Pancreas (tissue), 10 donors: ENCODE measurements around the gene NLRC3. TPM values are rescaled to one million over a fixed set of nuclear protein-coding genes. Genes with fewer than 3 reads are reported as not detected.

ENCODE experiments used
- ATAC-seq, 4 donors: fragments of 200-7000 bp; cut with Tn5 transposase; one replicate each; pipeline versions ENCODE4 v1.8.0 to v1.9.1; 2020; ENCODE audit warnings: mild to moderate bottlenecking in 4 of 4, moderate library complexity in 4 of 4
- DNase-seq, 6 donors: peaks; one replicate each; pipeline ENCODE4 v3.0.0-alpha.2; 2020
- FAIRE-seq: peaks from 2 replicates; lab custom pipeline; 2012; peaks lifted over from hg19 to GRCh38; lab: Jason Lieb, UNC
- H3K27ac ChIP-seq, 4 donors: fragments of 200-600 bp; sonication (generic); 1 replicate in 3 of 4; 2 replicates in 1 of 4; pipeline versions ENCODE4 v1.5.0 to v1.8.0; 2020
- H3K27me3 ChIP-seq, 4 donors: fragments of 200-600 bp; one replicate each; pipeline ENCODE4 v1.8.0; 2021
- H3K36me3 ChIP-seq, 3 donors: fragments of 200-600 bp; sonication (generic) in 1 of 3; one replicate each; pipeline versions ENCODE4 v1.5.0 to v1.8.0; 2020 to 2021
- H3K4me1 ChIP-seq, 3 donors: fragments of 200-600 bp; one replicate each; pipeline ENCODE4 v1.8.0; 2021
- H3K4me3 ChIP-seq, 4 donors: fragments of 200-600 bp; sonication (generic) in 2 of 4; one replicate each; pipeline versions ENCODE4 v1.5.0 to v1.8.0; 2020 to 2021
- H3K9me3 ChIP-seq, 4 donors: fragments of 200-600 bp; one replicate each; pipeline ENCODE4 v1.8.0; 2021
- WGBS, 2 donors: extraction: QIAGEN DNeasy Blood & Tissue Kit; methylation state at CpG; one replicate each; pipeline ENCODE4 v1.1.7; 2013; 5-methylcytosine and 5-hydroxymethylcytosine counted together
- intact Hi-C, 3 donors: fragments of 100-400 bp; cut with DNase I; formaldehyde crosslinking; loops; one replicate each; pipeline versions ENCODE4 v1.11.1 to v1.14.2; 2022
- polyA plus RNA-seq, 2 donors: library from polyadenylated mRNA; stranded (reverse); fragments of 200-250 nt; gene quantifications; one replicate each; pipeline ENCODE4 v1.2.3, GENCODE V29; 2013
- total RNA-seq, 6 donors: library from RNA; stranded (reverse); fragmentation: NEBNext Ultra II Directional in 4 of 6; extraction: Animal tissue kit (Norgen Biotek cat#: 25700) in 4 of 6; gene quantifications; one replicate each; pipeline versions ENCODE4 v1.2.1 to v1.2.4, GENCODE V29; 2021 to 2023
- TF ChIP-seq, protein P1 (sequence below), 4 donors: fragments of 200-600 bp; sonication (generic) in 3 of 4; IDR thresholded peaks; one replicate each; pipeline versions ENCODE4 v1.5.0 to v1.8.0; 2021; ENCODE audit warnings: antibody characterized with exemption in 4 of 4
- donor health status: healthy with polysubstance abuse.
- donor health status: DM: no; HTN: no; CAD: no; lungs with moderate emphysema.
- donor health status: DM: no; HTN: no; CAD: no.
- donor health status: control.
- donor health status: control.
- donor health status: Bipolar disorder and iron deficiency.
- donor health status: DM: yes; HTN: yes; CAD: no.
- donor health status: DM: no; HTN: no; CAD: no.
- donor health status: DM: no; HTN: no; CAD: no.
- donor health status: DM: yes; HTN: yes; CAD: no.

The NLRC3 gene
- total and polyA plus RNA-seq, 8 donors: 0.12 to 0.87 (median 0.44) TPM

DNA sequence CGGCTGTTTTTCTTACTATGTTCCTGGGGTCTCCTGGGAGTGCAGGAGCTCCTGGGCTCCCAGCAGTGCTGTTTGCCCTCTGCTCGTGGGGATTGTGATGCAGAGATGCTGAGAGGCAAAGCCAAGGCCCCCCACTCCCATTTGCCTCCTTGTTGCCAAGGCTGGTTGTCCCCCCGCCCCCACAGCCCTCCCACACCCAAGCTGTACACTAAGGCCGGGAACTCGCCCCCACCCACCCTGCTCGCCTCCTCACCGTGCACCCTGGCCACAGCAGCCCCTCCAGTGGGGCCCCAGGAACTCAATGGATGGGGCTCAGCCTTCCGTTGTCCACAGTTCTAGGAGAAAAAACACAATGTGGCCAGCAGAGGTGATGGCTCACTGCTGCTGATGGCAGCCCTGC lies 10.2 kb downstream of the NLRC3 start:
- DNase-seq: no peak
- H3K27ac ChIP-seq: no peak overlapping the region
- no peak overlapping the region for H3K4me3 ChIP-seq
- H3K27me3 ChIP-seq: no peaks in the 10 kb centered on the region
- no peaks in the 10 kb centered on the region for H3K4me1 ChIP-seq
- H3K36me3 ChIP-seq: no peaks in the 10 kb centered on the region
- WGBS, 2 donors: 63 to 74% methylated on average over 6 to 8 of the region's 8 CpGs
- no peak for ATAC-seq
- TF ChIP-seq, protein P1, sequence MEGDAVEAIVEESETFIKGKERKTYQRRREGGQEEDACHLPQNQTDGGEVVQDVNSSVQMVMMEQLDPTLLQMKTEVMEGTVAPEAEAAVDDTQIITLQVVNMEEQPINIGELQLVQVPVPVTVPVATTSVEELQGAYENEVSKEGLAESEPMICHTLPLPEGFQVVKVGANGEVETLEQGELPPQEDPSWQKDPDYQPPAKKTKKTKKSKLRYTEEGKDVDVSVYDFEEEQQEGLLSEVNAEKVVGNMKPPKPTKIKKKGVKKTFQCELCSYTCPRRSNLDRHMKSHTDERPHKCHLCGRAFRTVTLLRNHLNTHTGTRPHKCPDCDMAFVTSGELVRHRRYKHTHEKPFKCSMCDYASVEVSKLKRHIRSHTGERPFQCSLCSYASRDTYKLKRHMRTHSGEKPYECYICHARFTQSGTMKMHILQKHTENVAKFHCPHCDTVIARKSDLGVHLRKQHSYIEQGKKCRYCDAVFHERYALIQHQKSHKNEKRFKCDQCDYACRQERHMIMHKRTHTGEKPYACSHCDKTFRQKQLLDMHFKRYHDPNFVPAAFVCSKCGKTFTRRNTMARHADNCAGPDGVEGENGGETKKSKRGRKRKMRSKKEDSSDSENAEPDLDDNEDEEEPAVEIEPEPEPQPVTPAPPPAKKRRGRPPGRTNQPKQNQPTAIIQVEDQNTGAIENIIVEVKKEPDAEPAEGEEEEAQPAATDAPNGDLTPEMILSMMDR (IDR thresholded peaks at IDR 0.05): no peak
- H3K9me3 ChIP-seq: no peaks in the 10 kb centered on the region
- intact Hi-C loops: no loop called here
- FAIRE-seq: no peak

DNA sequence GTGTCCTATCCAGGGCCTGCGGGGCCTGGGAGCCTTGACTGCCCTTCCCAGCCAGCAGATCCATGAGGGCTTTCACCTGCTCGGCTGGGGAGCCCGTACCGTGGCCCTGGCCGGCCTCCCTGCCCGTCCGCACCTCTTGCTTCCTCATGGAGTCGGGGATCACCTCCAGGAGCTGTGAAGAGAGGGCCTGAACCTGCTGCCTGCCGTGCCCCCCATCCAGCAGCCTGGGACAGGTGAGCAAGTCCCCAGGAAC lies 12.4 kb downstream of the NLRC3 start:
- no peak overlapping the region for H3K27ac ChIP-seq
- no peak for ATAC-seq
- H3K4me1 ChIP-seq: no peaks in the 10 kb centered on the region
- no peaks in the 10 kb centered on the region for H3K27me3 ChIP-seq
- no peak for FAIRE-seq
- no peaks in the 10 kb centered on the region for H3K9me3 ChIP-seq
- no peak overlapping the region for H3K4me3 ChIP-seq
- intact Hi-C loops: no loop called here
- 86 to 89% methylated on average over 9 of the region's 9 CpGs for WGBS, 2 donors
- DNase-seq: peak in 1 of 6 donors; percentile 44
- TF ChIP-seq, protein P1 (IDR thresholded peaks at IDR 0.05): no peak
- no peaks in the 10 kb centered on the region for H3K36me3 ChIP-seq

DNA sequence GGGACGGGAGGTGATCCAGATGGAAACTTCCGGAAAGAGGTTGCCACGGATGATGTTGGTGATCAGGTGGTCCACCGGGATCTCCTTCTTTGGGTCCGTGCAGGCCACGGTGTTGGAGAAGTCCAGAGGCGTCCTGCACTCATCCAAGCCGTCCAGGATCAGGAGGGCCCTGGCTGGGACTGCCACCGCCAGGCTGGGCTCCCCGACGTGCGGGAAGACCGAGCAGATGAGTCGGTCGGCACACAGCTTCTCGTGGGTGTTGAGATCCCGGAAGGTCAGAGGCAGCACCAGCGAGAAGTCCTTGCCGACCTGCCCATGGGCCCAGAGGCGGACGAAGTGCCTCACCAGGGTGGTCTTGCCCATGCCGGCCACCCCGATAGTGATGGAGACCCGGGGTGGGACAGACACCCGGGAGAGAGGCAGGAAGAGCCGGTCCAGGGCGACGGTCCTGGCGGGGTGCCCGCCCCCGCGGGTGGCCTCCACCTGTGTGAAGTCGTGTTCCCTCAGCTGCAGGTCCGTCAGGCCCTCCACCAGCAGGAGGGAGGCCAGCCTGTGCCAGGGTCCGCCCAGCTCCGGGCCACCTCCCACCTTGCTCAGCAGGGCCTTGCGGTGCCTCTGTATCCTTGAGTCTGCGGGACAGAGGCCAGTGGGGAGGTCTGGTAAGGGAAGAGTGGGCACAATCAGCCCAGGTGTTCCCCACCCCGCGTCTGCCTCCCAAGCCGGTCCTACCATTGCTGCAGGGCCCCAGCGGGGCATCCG lies 12.9 kb downstream of the NLRC3 start:
- Histone ChIP-seq H3K27ac (no peak overlapping the region), H3K9me3 (no peaks in the 10 kb centered on the region), H3K36me3 (no peaks in the 10 kb centered on the region), H3K4me3 (no peak overlapping the region), H3K4me1 (no peaks in the 10 kb centered on the region), H3K27me3 (no peaks in the 10 kb centered on the region)
- intact Hi-C loops: no loop called here
- WGBS, 2 donors: 89 to 91% methylated on average over 38 to 43 of the region's 43 CpGs
- FAIRE-seq (no peak), DNase-seq (no peak), ATAC-seq (no peak)
- TF ChIP-seq, protein P1 (IDR thresholded peaks at IDR 0.05): no peak

DNA sequence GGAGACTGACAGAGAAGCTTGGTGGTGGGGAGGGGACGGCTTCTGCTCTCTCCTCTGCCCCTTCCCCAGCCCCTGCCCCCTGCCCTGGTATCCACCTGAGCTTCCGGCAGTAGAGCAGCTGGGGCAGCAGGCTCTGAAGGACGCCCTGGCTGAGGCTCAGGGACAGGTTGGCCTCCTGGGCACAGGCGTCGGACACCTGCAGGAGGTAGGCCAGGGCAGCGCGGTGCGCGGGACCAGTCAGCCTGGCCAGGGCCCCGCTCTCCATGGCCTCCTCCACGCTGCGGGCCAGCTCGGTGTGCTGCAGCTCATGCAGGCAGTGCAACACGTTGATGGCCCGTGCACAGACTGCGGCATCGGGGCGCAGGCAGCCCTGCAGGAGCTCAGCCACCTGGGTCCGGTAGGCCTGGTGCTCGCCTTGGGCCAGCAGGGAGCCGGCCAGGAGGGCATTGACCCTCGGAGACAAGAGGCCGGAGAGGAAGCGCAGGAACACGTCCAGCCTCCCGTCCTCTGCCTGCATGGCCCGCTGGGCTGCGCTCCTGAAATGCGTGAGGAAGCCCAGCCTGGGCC lies 14.2 kb downstream of the NLRC3 start:
- no peak for FAIRE-seq
- no peak for DNase-seq
- intact Hi-C loops: no loop called here

More for the DNA sequence above, 14.2 kb downstream of the NLRC3 start:
- no peak overlapping the region for H3K4me3 ChIP-seq
- TF ChIP-seq, protein P1 (IDR thresholded peaks at IDR 0.05): no peak
- H3K4me1 ChIP-seq: no peaks in the 10 kb centered on the region
- no peaks in the 10 kb centered on the region for H3K27me3 ChIP-seq
- WGBS, 2 donors: 90 to 92% methylated on average over 29 of the region's 29 CpGs
- ATAC-seq: no peak
- H3K9me3 ChIP-seq: no peaks in the 10 kb centered on the region
- no peaks in the 10 kb centered on the region for H3K36me3 ChIP-seq
- H3K27ac ChIP-seq: no peak overlapping the region
